Naive thymus-derived CD4-positive, alpha-beta T cell (primary cell): ENCODE results near the gene TRIM32. TPM values are rescaled to one million over a fixed set of nuclear protein-coding genes. Genes with fewer than 3 reads are reported as not detected.

Source experiments
- ATAC-seq: fragments of 150-1000 bp; cut with Tn5 transposase; 2 replicates; pipeline ENCODE4 v1.10.0; 2021; ENCODE audit warnings: mild to moderate bottlenecking, moderate library complexity
- CTCF ChIA-PET: fragments of 350-600 bp; sonication (Branson Sonifier 250); formaldehyde crosslinking; loops from one replicate; lab custom pipeline; 2021; ENCODE audit warnings: antibody characterized with exemption; lab: Charles Lee
- POLR2A ChIA-PET: fragments of 350-600 bp; sonication (Branson Sonifier 250); formaldehyde crosslinking; loops from one replicate; lab custom pipeline; 2021; ENCODE audit warnings: antibody characterized with exemption, inconsistent platforms; lab: Charles Lee
- DNase-seq, 9 donors: peaks; one replicate each; pipeline versions ENCODE4 v3.0.0 to v3.0.0-alpha.2; 2020 to 2022; ENCODE audit warnings: mixed read lengths in 1 of 9
- H3K27ac ChIP-seq: one replicate; pipeline ENCODE4 v1.7.0; 2013; ENCODE audit warnings: mild to moderate bottlenecking, low read depth, low read length, moderate library complexity
- H3K27me3 ChIP-seq, 2 donors: one replicate each; pipeline ENCODE4 v1.7.0; 2013; ENCODE audit warnings: low read length in 2 of 2, mild to moderate bottlenecking in 2 of 2, moderate library complexity in 2 of 2; ENCODE audit not compliant: control insufficient read depth in 2 of 2, insufficient read depth in 2 of 2
- H3K36me3 ChIP-seq, 3 experiments: 1 replicate in 2 of 3; 2 replicates in 1 of 3; pipeline ENCODE4 v1.7.0; 2013; ENCODE audit warnings: low read length in 3 of 3, mild to moderate bottlenecking in 3 of 3, moderate library complexity in 1 of 3; ENCODE audit not compliant: insufficient read depth in 3 of 3, control insufficient read depth in 2 of 3
- H3K4me1 ChIP-seq, 2 donors: one replicate each; pipeline ENCODE4 v1.7.0; 2013; ENCODE audit warnings: low read length in 2 of 2, mild to moderate bottlenecking in 2 of 2, moderate library complexity in 1 of 2; ENCODE audit not compliant: control insufficient read depth in 2 of 2, insufficient read depth in 2 of 2
- H3K4me3 ChIP-seq: 2 replicates; pipeline ENCODE4 v1.7.0; 2013; ENCODE audit warnings: mild to moderate bottlenecking, low read length
- H3K9me3 ChIP-seq, 3 experiments: 1 replicate in 2 of 3; 2 replicates in 1 of 3; pipeline ENCODE4 v1.7.0; 2013; ENCODE audit warnings: low read length in 3 of 3; ENCODE audit not compliant: control insufficient read depth in 2 of 3
- H3K27ac Mint-ChIP-seq, 9 donors: one replicate each; pipeline ENCODE4 v1.8.0; 2020 to 2022; ENCODE audit warnings: mixed read lengths in 9 of 9, mild to moderate bottlenecking in 8 of 9, moderate library complexity in 5 of 9, inconsistent platforms in 2 of 9
- H3K27me3 Mint-ChIP-seq, 5 donors: one replicate each; pipeline ENCODE4 v1.8.0; 2021 to 2022; ENCODE audit warnings: mixed read lengths in 5 of 5, mild to moderate bottlenecking in 1 of 5
- H3K36me3 Mint-ChIP-seq, 5 donors: one replicate each; pipeline ENCODE4 v1.8.0; 2020 to 2022; ENCODE audit warnings: mixed read lengths in 5 of 5, mild to moderate bottlenecking in 3 of 5, inconsistent platforms in 1 of 5
- H3K4me1 Mint-ChIP-seq, 7 donors: one replicate each; pipeline ENCODE4 v1.8.0; 2020 to 2022; ENCODE audit warnings: mixed read lengths in 7 of 7, mild to moderate bottlenecking in 3 of 7, inconsistent platforms in 1 of 7
- H3K4me3 Mint-ChIP-seq, 10 donors: one replicate each; pipeline ENCODE4 v1.8.0; 2020 to 2022; ENCODE audit warnings: mild to moderate bottlenecking in 10 of 10, mixed read lengths in 10 of 10, moderate library complexity in 6 of 10, inconsistent platforms in 2 of 10
- H3K9me3 Mint-ChIP-seq, 11 donors: one replicate each; pipeline ENCODE4 v1.8.0; 2020 to 2022; ENCODE audit warnings: mixed read lengths in 11 of 11, mild to moderate bottlenecking in 4 of 11, inconsistent platforms in 1 of 11, moderate library complexity in 1 of 11
- intact Hi-C, 2 donors: fragments of 100-400 bp; cut with micrococcal nuclease; formaldehyde crosslinking; loops; one replicate each; pipeline ENCODE4 v1.15.1; 2023
- polyA plus RNA-seq, 2 donors: library from polyadenylated mRNA; unstranded; fragments of 300-500 nt; fragmentation: Illumina TruSeq; gene quantifications; one replicate each; pipeline ENCODE4 v1.2.3, GENCODE V29; 2021
- total RNA-seq, 6 experiments: library from RNA in 5 of 6; stranded (reverse) in 5 of 6; gene quantifications; 1 replicate in 5 of 6; 2 replicates in 1 of 6; pipeline ENCODE4 v1.2.3 and lab custom pipeline; 2021 to 2026

TRIM32 gene
- total and polyA plus RNA-seq, 7 experiments from 2014 or later, result 5.9 to 19.7 (median 16.8) TPM

DNA sequence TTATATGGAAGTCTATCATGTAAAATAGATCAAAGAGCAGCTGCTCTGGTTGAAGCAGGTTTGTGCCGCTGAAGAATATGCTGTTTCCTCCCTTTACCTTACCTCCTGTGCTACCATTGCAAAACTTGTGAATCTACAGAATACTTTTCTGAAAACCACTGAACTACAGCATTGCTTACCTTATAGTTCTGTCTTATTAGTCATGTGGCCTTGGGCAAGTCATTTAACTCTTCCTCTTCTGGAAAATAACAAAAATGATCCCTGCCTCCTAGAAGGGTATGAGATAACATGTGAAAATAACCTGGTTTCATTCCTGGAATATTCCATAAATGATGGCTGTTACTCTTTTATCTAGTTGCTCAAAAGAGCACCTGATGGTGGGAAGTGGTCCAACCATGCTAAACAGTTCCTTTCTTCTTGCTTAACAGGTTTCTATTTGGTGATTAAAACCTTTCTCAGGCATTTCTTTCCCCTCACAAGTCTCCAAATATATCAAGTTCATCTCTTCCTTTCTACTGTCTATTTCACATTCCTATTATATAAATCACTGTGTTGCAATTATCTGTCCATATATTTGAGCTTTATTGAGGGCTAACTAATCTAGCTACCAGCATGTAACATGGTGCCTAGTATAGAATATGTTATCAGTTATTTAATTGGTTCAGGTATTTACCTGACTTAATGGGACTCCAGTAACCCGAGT is 15.0 kb downstream of the TRIM32 start:
- H3K36me3 Mint-ChIP-seq, result peaks cover 29 to 65% (median 55%) of the 10 kb centered on the region in 5 donors
- H3K27me3 ChIP-seq, result no peaks in the 10 kb centered on the region
- no peaks in the 10 kb centered on the region for H3K9me3 ChIP-seq
- H3K4me3 Mint-ChIP-seq, result peak overlapping the region in 8 of 10 donors; percentile 19 to 61 (median 50)
- no peak overlapping the region for H3K27ac ChIP-seq
- DNase-seq (no peak), ATAC-seq (no peak)
- H3K36me3 ChIP-seq, result peaks cover 0 to 31% (median 12%) of the 10 kb centered on the region in 3 experiments
- peaks cover 0 to 40% (median 9%) of the 10 kb centered on the region in 11 donors for H3K9me3 Mint-ChIP-seq
- ChIA-PET POLR2A (no interaction called here), CTCF (no interaction called here)
- no peaks in the 10 kb centered on the region for H3K27me3 Mint-ChIP-seq
- H3K4me1 Mint-ChIP-seq, result peaks cover 18 to 32% (median 23%) of the 10 kb centered on the region in 7 donors
- no peak overlapping the region for H3K4me3 ChIP-seq
- peaks cover 0 to 4% of the 10 kb centered on the region in 2 donors for H3K4me1 ChIP-seq
- peak overlapping the region in 7 of 9 donors; percentile 33 to 89 (median 65) for H3K27ac Mint-ChIP-seq
- intact Hi-C loops, result no loop called here

GRCh38 chr9:116703634-116704033 is 16.5 kb downstream of the TRIM32 start:
- Mint-ChIP-seq H3K9me3 (peaks cover 0 to 34% (median 8%) of the 10 kb centered on the region in 11 donors), H3K27ac (no peak overlapping the region), H3K27me3 (no peaks in the 10 kb centered on the region), H3K36me3 (peaks cover 19 to 50% (median 40%) of the 10 kb centered on the region in 5 donors), H3K4me3 (no peak overlapping the region), H3K4me1 (peaks cover 11 to 31% (median 23%) of the 10 kb centered on the region in 7 donors)
- H3K9me3 ChIP-seq, result no peaks in the 10 kb centered on the region
- ATAC-seq, result no peak
- no peak overlapping the region for H3K4me3 ChIP-seq
- intact Hi-C loops, result no loop called here
- no peak for DNase-seq
- ChIA-PET POLR2A (no interaction called here), CTCF (no interaction called here)
- H3K4me1 ChIP-seq, result peaks cover 0 to 4% of the 10 kb centered on the region in 2 donors
- H3K27me3 ChIP-seq, result no peaks in the 10 kb centered on the region
- peaks cover 0 to 17% (median 6%) of the 10 kb centered on the region in 3 experiments for H3K36me3 ChIP-seq
- no peak overlapping the region for H3K27ac ChIP-seq

- peaks cover 0 to 30% (median 8%) of the 10 kb centered on the region in 11 donors for H3K9me3 Mint-ChIP-seq
- H3K27me3 Mint-ChIP-seq, result no peaks in the 10 kb centered on the region
- Histone ChIP-seq H3K4me3 (no peak overlapping the region), H3K9me3 (no peaks in the 10 kb centered on the region), H3K36me3 (peaks cover 0 to 8% (median 0%) of the 10 kb centered on the region in 3 experiments), H3K4me1 (peaks cover 0 to 4% of the 10 kb centered on the region in 2 donors), H3K27me3 (no peaks in the 10 kb centered on the region), H3K27ac (no peak overlapping the region)
- no peak overlapping the region for H3K4me3 Mint-ChIP-seq
- peaks cover 11 to 31% (median 23%) of the 10 kb centered on the region in 7 donors for H3K4me1 Mint-ChIP-seq
- ChIA-PET CTCF (no interaction called here), POLR2A (no interaction called here)
- H3K36me3 Mint-ChIP-seq, result peaks cover 14 to 42% (median 33%) of the 10 kb centered on the region in 5 donors
- intact Hi-C loops, result no loop called here
- ATAC-seq (no peak), DNase-seq (no peak)
- no peak overlapping the region for H3K27ac Mint-ChIP-seq
Observed at GRCh38 chr9:116704470-116704869, 17.4 kb downstream of the TRIM32 start.

DNA sequence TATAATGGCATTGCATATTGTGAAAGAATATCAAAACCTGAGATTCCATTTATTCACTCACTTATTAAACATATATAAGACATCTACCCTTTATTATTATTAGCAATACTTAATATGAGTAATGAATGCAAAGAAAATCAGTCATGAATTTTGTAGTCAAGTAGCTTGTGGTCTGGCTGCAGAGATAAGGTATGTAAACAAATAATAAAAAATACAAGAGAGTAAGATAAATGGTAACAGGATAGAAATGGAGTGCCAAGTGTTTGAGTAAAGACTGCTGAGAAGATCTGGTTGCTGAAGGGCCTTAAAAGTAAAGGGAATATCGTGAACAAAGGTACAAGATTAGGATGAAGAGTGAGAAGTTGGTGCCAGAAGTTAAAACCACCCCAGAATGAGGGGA is 18.4 kb downstream of the TRIM32 start:
- Histone ChIP-seq H3K36me3 (no peaks in the 10 kb centered on the region), H3K4me3 (no peak overlapping the region), H3K9me3 (no peaks in the 10 kb centered on the region), H3K27ac (no peak overlapping the region), H3K27me3 (no peaks in the 10 kb centered on the region), H3K4me1 (peaks cover 0 to 4% of the 10 kb centered on the region in 2 donors)
- CTCF ChIA-PET, result no interaction called here
- H3K36me3 Mint-ChIP-seq, result peaks cover 6 to 31% (median 22%) of the 10 kb centered on the region in 5 donors
- H3K4me1 Mint-ChIP-seq, result peaks cover 11 to 22% (median 20%) of the 10 kb centered on the region in 7 donors
- H3K4me3 Mint-ChIP-seq, result no peak overlapping the region
- peaks cover 0 to 20% (median 5%) of the 10 kb centered on the region in 11 donors for H3K9me3 Mint-ChIP-seq
- no peak overlapping the region for H3K27ac Mint-ChIP-seq
- DNase-seq, result no peak
- POLR2A ChIA-PET, result no interaction called here
- H3K27me3 Mint-ChIP-seq, result no peaks in the 10 kb centered on the region
- intact Hi-C loops, result no loop called here
- no peak for ATAC-seq

DNA sequence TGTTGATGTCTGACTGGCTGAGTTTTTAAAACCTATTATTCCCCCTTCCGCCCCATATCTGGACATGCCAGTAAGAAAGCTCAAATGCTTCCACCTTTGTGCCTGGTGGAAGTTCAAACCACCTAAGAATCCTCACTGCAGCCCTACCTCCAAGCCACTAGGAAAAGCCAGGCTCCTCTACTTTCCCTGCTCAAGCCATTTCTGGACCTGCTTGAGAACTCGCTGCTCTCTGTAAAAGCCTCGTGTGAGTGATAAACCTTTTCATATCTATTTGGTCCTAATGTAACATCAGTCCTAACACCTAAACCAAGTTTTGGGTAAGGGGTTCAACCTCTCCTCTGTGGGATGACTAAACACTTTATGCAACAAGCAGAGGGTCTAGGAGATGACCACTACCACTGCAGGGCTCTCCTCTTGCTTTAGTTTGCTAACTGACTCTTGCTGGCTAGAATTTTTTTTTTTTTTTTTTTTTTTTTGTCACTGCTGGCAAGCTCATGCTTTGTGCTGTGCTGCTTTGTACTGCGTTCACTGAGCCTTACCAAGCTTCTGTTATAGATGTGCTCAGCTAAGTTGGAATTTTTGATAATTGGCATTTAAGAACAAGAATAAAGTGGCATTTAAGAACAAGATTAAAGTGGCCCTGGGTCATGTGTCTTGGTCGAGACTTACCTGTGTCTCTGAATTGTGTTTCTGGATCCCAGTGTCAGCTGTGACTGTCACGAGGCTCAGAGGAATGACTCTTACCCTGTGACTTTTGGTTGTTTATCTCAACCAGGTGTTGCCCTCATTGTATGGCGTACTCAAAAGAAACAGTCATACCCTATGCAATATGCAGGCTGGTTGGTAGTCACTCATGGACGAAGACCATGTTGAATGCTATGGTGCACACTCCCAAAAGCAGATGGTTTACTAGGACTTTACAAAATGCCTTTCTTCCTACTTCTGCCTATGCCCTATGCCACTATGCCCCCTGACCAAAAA is 19.5 kb downstream of the TRIM32 start:
- peak overlapping the region in 1 of 9 donors; percentile 56 for H3K27ac Mint-ChIP-seq
- peaks cover 0 to 4% of the 10 kb centered on the region in 2 donors for H3K4me1 ChIP-seq
- no peaks in the 10 kb centered on the region for H3K9me3 ChIP-seq
- H3K4me1 Mint-ChIP-seq, result peaks cover 2 to 11% (median 9%) of the 10 kb centered on the region in 7 donors
- peaks cover under 1 to 20% (median 18%) of the 10 kb centered on the region in 5 donors for H3K36me3 Mint-ChIP-seq
- H3K36me3 ChIP-seq, result no peaks in the 10 kb centered on the region
- no peak overlapping the region for H3K4me3 ChIP-seq
- peaks cover 0 to 16% (median 0%) of the 10 kb centered on the region in 11 donors for H3K9me3 Mint-ChIP-seq
- intact Hi-C loops, result no loop called here
- no peak overlapping the region for H3K4me3 Mint-ChIP-seq
- H3K27me3 ChIP-seq, result no peaks in the 10 kb centered on the region
- DNase-seq, result no peak
- CTCF ChIA-PET, result interaction anchor here (0.6 kb wide), 1 partner anchor 235 kb away, joined by 3 read pairs; no protein-coding TSS in a partner anchor
- H3K27me3 Mint-ChIP-seq, result no peaks in the 10 kb centered on the region
- POLR2A ChIA-PET, result no interaction called here
- no peak overlapping the region for H3K27ac ChIP-seq
- no peak for ATAC-seq

GRCh38 chr9:116712781-116713180 is 25.7 kb downstream of the TRIM32 start:
- no peak overlapping the region for H3K4me3 Mint-ChIP-seq
- peaks cover 0 to 2% (median 0%) of the 10 kb centered on the region in 5 donors for H3K27me3 Mint-ChIP-seq
- H3K4me1 ChIP-seq, result no peaks in the 10 kb centered on the region
- H3K27ac Mint-ChIP-seq, result no peak overlapping the region
- CTCF ChIA-PET, result no interaction called here
- H3K4me3 ChIP-seq, result no peak overlapping the region
- DNase-seq (no peak), ATAC-seq (no peak)
- intact Hi-C loops, result no loop called here
- H3K27me3 ChIP-seq, result no peaks in the 10 kb centered on the region
- no peak overlapping the region for H3K27ac ChIP-seq
- peaks cover 0 to 7% (median 3%) of the 10 kb centered on the region in 7 donors for H3K4me1 Mint-ChIP-seq
- peaks cover 0 to 2% (median 0%) of the 10 kb centered on the region in 11 donors for H3K9me3 Mint-ChIP-seq
- no peaks in the 10 kb centered on the region for H3K36me3 Mint-ChIP-seq
- no peaks in the 10 kb centered on the region for H3K9me3 ChIP-seq
- POLR2A ChIA-PET, result no interaction called here
- H3K36me3 ChIP-seq, result no peaks in the 10 kb centered on the region
